HG03095 (cell line): ENCODE results near the gene BLOC1S3.
"Not testable (repeated sequence)": the region's sequence is repeated elsewhere in the genome, so short reads cannot be mapped to it uniquely, and the experiment has no call there.

Experiments used
- ATAC-seq: cut with Tn5 transposase; IDR thresholded peaks from one replicate; pipeline ENCODE4 v1.9.1; 2021; ENCODE audit warnings: moderate library complexity; ENCODE audit not compliant: unreplicated experiment

The BLOC1S3 gene

DNA sequence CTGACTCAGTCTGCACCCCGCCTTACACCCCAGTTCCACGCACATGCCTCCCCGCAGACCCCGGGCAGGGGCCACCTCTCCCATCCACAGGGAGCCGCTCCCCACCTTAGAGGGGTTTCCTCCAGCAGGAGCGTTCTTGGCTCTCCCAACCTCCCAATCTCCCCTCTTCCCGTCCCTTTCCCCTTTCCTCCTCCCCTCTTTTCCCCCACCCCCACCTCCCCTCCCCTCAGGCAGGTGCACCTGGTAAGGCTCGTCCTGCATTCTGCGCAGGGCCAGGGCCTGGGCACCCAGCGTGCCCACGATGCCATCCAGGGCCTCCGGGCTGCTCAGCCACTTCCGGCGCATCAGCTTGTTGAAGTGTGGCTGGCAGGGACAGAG is 39.4 kb downstream of the BLOC1S3 start:
- ATAC-seq, result no peak

DNA sequence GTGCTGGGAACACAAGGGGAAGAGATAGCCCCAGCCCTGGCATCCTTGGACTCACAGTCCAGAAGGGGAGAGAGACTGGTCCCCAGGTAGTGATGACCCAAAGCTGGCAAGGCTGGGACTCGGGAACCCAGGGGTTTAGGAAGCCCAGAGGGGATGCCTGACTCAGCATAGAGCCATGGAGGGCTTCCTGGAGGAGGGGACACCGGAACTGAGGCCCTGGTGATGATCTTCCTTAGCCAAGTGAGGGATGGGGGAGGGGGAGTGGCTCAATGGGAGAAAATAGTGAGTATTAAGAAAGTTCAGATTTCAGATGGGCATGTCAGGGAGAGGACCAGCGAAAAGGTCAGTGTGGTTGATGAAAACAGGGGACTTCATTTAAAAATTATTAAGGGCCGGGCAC is 39.8 kb downstream of the BLOC1S3 start:
- ATAC-seq, result no peak

DNA sequence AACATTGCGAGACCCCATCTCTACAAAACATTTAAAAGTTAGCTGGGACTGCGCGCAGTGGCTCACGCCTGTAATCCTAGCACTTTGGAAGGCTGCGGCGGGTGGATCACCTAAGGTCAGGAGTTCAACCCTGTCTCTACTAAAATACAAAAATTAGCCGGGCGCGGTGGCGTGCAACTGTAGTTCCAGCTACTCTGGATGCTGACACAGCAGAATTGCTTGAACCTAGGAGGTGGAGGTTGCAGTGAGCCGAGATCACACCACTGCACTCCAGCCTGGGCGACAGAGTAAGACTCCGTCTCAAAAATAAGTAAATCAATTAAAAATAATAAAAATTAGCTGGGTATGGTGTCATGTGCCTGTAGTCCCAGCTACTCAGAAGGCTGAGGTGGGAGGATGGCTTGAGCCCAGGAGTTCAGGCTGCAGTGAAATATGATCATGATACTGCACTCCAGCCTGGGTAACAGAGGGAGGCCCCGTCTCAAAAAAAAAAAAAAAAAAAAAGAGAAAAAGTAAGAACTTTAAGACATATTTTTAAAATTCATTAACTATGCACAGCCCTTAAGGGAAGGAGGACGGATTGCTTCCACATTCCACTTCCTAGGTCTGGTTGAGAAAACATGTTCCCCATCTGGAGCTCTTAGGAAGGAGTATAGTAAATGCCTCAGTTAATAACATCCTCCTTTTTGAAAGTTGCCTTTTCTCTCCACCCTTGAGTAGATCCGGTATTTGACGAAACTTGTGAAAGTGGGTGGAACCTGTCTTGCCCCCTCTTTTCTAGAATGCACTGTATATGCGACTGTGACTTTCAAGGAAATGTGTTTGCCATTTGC is 40.5 kb downstream of the BLOC1S3 start:
- ATAC-seq, result no peak

DNA sequence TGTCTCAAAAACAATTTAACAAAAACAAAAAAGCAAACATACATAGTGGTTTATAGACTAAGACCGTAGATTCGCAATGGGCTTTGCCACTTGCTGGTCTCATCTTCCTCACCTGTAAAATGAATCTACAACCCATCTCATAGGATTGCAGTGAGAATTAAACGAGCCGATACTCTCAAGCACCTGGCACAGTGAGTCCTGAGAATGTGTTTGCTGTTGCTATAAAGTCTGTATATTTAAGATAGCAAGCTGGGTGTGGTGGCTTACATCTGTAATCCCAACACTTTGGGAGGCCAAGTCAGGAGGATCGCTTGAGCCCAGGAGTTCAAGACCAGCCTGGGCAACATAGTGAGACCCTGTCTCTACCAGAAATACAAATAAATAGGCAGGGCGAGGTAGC is 44.1 kb downstream of the BLOC1S3 start:
- ATAC-seq, result no peak

DNA sequence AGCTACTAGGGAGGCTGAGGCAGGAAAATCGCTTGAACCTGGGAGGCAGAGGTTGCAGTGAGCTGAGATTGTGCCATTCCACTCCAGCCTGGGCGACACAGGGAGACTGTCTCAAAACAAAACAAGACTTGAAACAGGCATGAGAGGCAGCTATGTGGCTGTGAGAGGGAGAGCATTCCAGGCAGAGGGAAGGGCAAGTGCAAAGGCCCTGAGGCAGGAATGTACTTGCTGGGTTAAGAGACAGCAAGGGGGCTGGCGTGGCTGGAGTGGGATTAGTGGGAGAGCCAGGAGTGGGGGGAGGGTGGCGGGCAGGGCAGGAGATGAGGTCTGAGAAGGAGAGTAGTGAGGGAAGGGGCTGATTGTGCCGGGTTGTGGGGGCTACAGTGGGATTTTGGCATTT is 45.3 kb downstream of the BLOC1S3 start:
- no peak for ATAC-seq

DNA sequence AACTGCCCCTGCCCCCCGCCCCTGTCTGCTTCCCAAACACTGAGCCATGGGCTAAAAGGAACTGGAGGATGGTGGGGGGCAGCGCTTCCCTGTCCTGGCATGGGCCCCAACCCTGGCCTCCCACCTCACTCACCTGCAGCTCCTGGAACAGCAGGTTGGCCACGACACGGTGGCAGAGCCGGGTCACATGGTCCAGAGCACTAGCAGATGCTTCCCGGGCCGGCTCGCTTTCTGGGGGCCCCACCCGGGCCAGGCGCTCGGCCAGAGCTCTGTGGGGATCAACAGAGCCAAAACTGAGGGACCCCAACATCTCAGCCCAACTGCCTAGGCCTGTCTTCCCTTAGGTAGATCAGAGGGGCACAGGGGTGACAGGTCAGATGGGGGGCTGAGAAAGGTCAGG is 46.1 kb downstream of the BLOC1S3 start:
- no peak for ATAC-seq

DNA sequence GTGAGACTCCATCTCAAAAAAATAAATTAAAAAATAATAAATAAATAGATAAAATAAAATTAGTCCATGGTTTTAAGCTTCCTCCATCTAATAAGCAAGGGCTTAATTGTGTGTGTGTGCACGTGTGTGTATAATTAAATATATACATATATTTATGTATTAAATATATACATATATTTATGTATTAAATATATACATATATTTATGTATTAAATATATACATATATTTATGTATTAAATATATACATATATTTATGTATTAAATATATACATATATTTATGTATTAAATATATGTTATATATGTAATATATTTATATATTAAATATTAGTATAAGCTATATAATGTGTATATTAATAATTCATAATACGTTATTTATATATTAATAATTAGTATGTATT is 50.5 kb downstream of the BLOC1S3 start:
- ATAC-seq, result not testable (repeated sequence)
